Bronchial epithelial cell (primary cell): ENCODE measurements around the gene DCC. TPM values are rescaled to one million over a fixed set of nuclear protein-coding genes. Genes with fewer than 3 reads are reported as not detected.

Experiments
- DNase-seq: peaks from one replicate; pipeline ENCODE4 v3.0.0-alpha.2; 2010; ENCODE audit warnings: low read depth
- FAIRE-seq: peaks from 2 replicates; lab custom pipeline; 2011; peaks lifted over from hg19 to GRCh38; lab: Jason Lieb, UNC
- H3K27me3 ChIP-seq: 2 replicates; pipeline ENCODE4 v1.5.1; 2011; ENCODE audit warnings: low read length; ENCODE audit not compliant: control insufficient read depth, insufficient read depth
- H3K36me3 ChIP-seq: 2 replicates; pipeline ENCODE4 v1.5.1; 2011; ENCODE audit warnings: low read length; ENCODE audit not compliant: control insufficient read depth, insufficient read depth
- H3K4me3 ChIP-seq: 2 replicates; pipeline ENCODE4 v1.5.1; 2011; ENCODE audit warnings: mild to moderate bottlenecking, low read depth, low read length, control low read depth
- CTCF ChIP-seq: IDR thresholded peaks from 2 replicates; pipeline ENCODE4 v1.5.1; 2011; ENCODE audit warnings: mild to moderate bottlenecking, moderate library complexity, low read length, control low read depth, inconsistent platforms; ENCODE audit not compliant: insufficient read depth, severe bottlenecking
- total RNA-seq: library from RNA; depleted of rRNA; stranded (reverse); fragments of >200 nt; gene quantifications from 2 replicates; pipeline ENCODE4 v1.2.1, GENCODE V29; 2014

DCC gene
- total RNA-seq, 1 donor from 2014 or later: not detected

- H3K4me3 ChIP-seq: no peak overlapping the region
- TF ChIP-seq CTCF: no peak
- no peak for FAIRE-seq
- no peak for DNase-seq
- H3K27me3 ChIP-seq: no peaks in the 10 kb centered on the region
- H3K36me3 ChIP-seq: no peaks in the 10 kb centered on the region
Observed at GRCh38 chr18:52462853-52463252, 122.9 kb downstream of the DCC start.

GRCh38 chr18:52465391-52465790, 125.4 kb downstream of the DCC start:
- DNase-seq: no peak
- no peak for FAIRE-seq
- H3K27me3 ChIP-seq: no peaks in the 10 kb centered on the region
- no peaks in the 10 kb centered on the region for H3K36me3 ChIP-seq
- H3K4me3 ChIP-seq: no peak overlapping the region
- TF ChIP-seq CTCF: no peak

GRCh38 chr18:52468496-52468895, 128.5 kb downstream of the DCC start:
- Histone ChIP-seq H3K36me3 (no peaks in the 10 kb centered on the region), H3K27me3 (no peaks in the 10 kb centered on the region), H3K4me3 (no peak overlapping the region)
- FAIRE-seq (no peak), DNase-seq (no peak)
- TF ChIP-seq CTCF: no peak

GRCh38 chr18:52475325-52475724, 135.3 kb downstream of the DCC start:
- Histone ChIP-seq H3K36me3 (no peaks in the 10 kb centered on the region), H3K27me3 (no peaks in the 10 kb centered on the region), H3K4me3 (no peak overlapping the region)
- no peak for FAIRE-seq
- DNase-seq: no peak
- TF ChIP-seq CTCF: no peak

- no peaks in the 10 kb centered on the region for H3K36me3 ChIP-seq
- no peaks in the 10 kb centered on the region for H3K27me3 ChIP-seq
- no peak for DNase-seq
- H3K4me3 ChIP-seq: no peak overlapping the region
- no peak for TF ChIP-seq CTCF
- no peak for FAIRE-seq
Observed at GRCh38 chr18:52481116-52481515, 141.1 kb downstream of the DCC start.

- no peak for FAIRE-seq
- no peaks in the 10 kb centered on the region for H3K27me3 ChIP-seq
- DNase-seq: no peak
Observed at GRCh38 chr18:52484977-52485376, 145.0 kb downstream of the DCC start.

More at GRCh38 chr18:52484977-52485376, 145.0 kb downstream of the DCC start:
- no peak for TF ChIP-seq CTCF
- Histone ChIP-seq H3K4me3 (no peak overlapping the region), H3K36me3 (no peaks in the 10 kb centered on the region)
